ENCODE data around the gene COMMD9. TPM values are rescaled to one million over a fixed set of nuclear protein-coding genes. Genes with fewer than 3 reads are reported as not detected.

The COMMD9 gene
- polyA plus RNA-seq, 1 donor: 57.4 TPM

GRCh38 chr11:36317992-36318391 lies 28.8 kb upstream of the COMMD9 start:
- Histone ChIP-seq H3K4me3 (ENCODE audit: low read length) (no peak overlapping the region), H3K9me3 (ENCODE audit: control insufficient read depth, low read depth, low read length) (no peaks in the 10 kb centered on the region), H3K36me3 (ENCODE audit: control insufficient read depth, insufficient read depth, low read length) (no peaks in the 10 kb centered on the region), H3K27me3 (ENCODE audit: control insufficient read depth, insufficient read depth, low read length) (no peaks in the 10 kb centered on the region), H3K4me1 (ENCODE audit: control insufficient read depth, insufficient read depth, low read length) (peaks cover 16% of the 10 kb centered on the region), H3K27ac (ENCODE audit: low read length) (no peak overlapping the region)
- WGBS (ENCODE audit: insufficient coverage, low lambda C conversion rate): 40% methylated on average over 1 of the region's 2 CpGs
- no peak for DNase-seq

- WGBS (ENCODE audit: insufficient coverage, low lambda C conversion rate): no CpG with 5 or more reads among the region's 3 CpGs
- DNase-seq: no peak
- Histone ChIP-seq H3K27me3 (ENCODE audit: control insufficient read depth, insufficient read depth, low read length) (no peaks in the 10 kb centered on the region), H3K36me3 (ENCODE audit: control insufficient read depth, insufficient read depth, low read length) (no peaks in the 10 kb centered on the region), H3K4me1 (ENCODE audit: control insufficient read depth, insufficient read depth, low read length) (peaks cover 25% of the 10 kb centered on the region), H3K27ac (ENCODE audit: low read length) (no peak overlapping the region), H3K9me3 (ENCODE audit: control insufficient read depth, low read depth, low read length) (no peaks in the 10 kb centered on the region), H3K4me3 (ENCODE audit: low read length) (no peak overlapping the region)
These were observed 26.8 kb upstream of the COMMD9 start for GRCh38 chr11:36316049-36316448.

GRCh38 chr11:36314434-36314767 lies 25.2 kb upstream of the COMMD9 start:
- Histone ChIP-seq H3K36me3 (ENCODE audit: control insufficient read depth, insufficient read depth, low read length) (no peaks in the 10 kb centered on the region), H3K9me3 (ENCODE audit: control insufficient read depth, low read depth, low read length) (no peaks in the 10 kb centered on the region), H3K27me3 (ENCODE audit: control insufficient read depth, insufficient read depth, low read length) (no peaks in the 10 kb centered on the region), H3K4me3 (ENCODE audit: low read length) (no peak overlapping the region), H3K4me1 (ENCODE audit: control insufficient read depth, insufficient read depth, low read length) (peaks cover 25% of the 10 kb centered on the region), H3K27ac (ENCODE audit: low read length) (no peak overlapping the region)
- DNase-seq: no peak
- WGBS (ENCODE audit: insufficient coverage, low lambda C conversion rate): no CpG with 5 or more reads among the region's 6 CpGs

GRCh38 chr11:36313750-36314433 lies 24.7 kb upstream of the COMMD9 start:
- 29% methylated on average over 2 of the region's 3 CpGs for WGBS (ENCODE audit: insufficient coverage, low lambda C conversion rate)
- H3K4me3 ChIP-seq (ENCODE audit: low read length): no peak overlapping the region
- peak overlapping the region; percentile 27 for H3K27ac ChIP-seq (ENCODE audit: low read length)
- no peaks in the 10 kb centered on the region for H3K36me3 ChIP-seq (ENCODE audit: control insufficient read depth, insufficient read depth, low read length)
- no peaks in the 10 kb centered on the region for H3K9me3 ChIP-seq (ENCODE audit: control insufficient read depth, low read depth, low read length)
- no peaks in the 10 kb centered on the region for H3K27me3 ChIP-seq (ENCODE audit: control insufficient read depth, insufficient read depth, low read length)
- no peak for DNase-seq
- peaks cover 25% of the 10 kb centered on the region for H3K4me1 ChIP-seq (ENCODE audit: control insufficient read depth, insufficient read depth, low read length)

- no CpG with 5 or more reads among the region's 6 CpGs for WGBS (ENCODE audit: insufficient coverage, low lambda C conversion rate)
- no peaks in the 10 kb centered on the region for H3K36me3 ChIP-seq (ENCODE audit: control insufficient read depth, insufficient read depth, low read length)
- H3K4me1 ChIP-seq (ENCODE audit: control insufficient read depth, insufficient read depth, low read length): peaks cover 25% of the 10 kb centered on the region
- DNase-seq: peak; percentile 62 to 79
- H3K27ac ChIP-seq (ENCODE audit: low read length): peak overlapping the region; percentile 44
- H3K27me3 ChIP-seq (ENCODE audit: control insufficient read depth, insufficient read depth, low read length): no peaks in the 10 kb centered on the region
- H3K9me3 ChIP-seq (ENCODE audit: control insufficient read depth, low read depth, low read length): no peaks in the 10 kb centered on the region
- H3K4me3 ChIP-seq (ENCODE audit: low read length): no peak overlapping the region
These were observed 23.6 kb upstream of the COMMD9 start for GRCh38 chr11:36312611-36313472.

- Histone ChIP-seq H3K27me3 (ENCODE audit: control insufficient read depth, insufficient read depth, low read length) (no peaks in the 10 kb centered on the region), H3K36me3 (ENCODE audit: control insufficient read depth, insufficient read depth, low read length) (no peaks in the 10 kb centered on the region), H3K4me1 (ENCODE audit: control insufficient read depth, insufficient read depth, low read length) (peaks cover 25% of the 10 kb centered on the region), H3K27ac (ENCODE audit: low read length) (peak overlapping the region; percentile 44), H3K9me3 (ENCODE audit: control insufficient read depth, low read depth, low read length) (no peaks in the 10 kb centered on the region), H3K4me3 (ENCODE audit: low read length) (no peak overlapping the region)
- DNase-seq: no peak
- 100% methylated on average over 1 of the region's 4 CpGs for WGBS (ENCODE audit: insufficient coverage, low lambda C conversion rate)
These were observed 22.8 kb upstream of the COMMD9 start for GRCh38 chr11:36311926-36312595.

- Histone ChIP-seq H3K4me1 (ENCODE audit: control insufficient read depth, insufficient read depth, low read length) (peaks cover 25% of the 10 kb centered on the region), H3K36me3 (ENCODE audit: control insufficient read depth, insufficient read depth, low read length) (no peaks in the 10 kb centered on the region), H3K27me3 (ENCODE audit: control insufficient read depth, insufficient read depth, low read length) (no peaks in the 10 kb centered on the region), H3K4me3 (ENCODE audit: low read length) (no peak overlapping the region), H3K27ac (ENCODE audit: low read length) (no peak overlapping the region), H3K9me3 (ENCODE audit: control insufficient read depth, low read depth, low read length) (no peaks in the 10 kb centered on the region)
- no peak for DNase-seq
- WGBS (ENCODE audit: insufficient coverage, low lambda C conversion rate): 94% methylated on average over 3 of the region's 4 CpGs
These were observed 20.6 kb upstream of the COMMD9 start for GRCh38 chr11:36309779-36310178.

- H3K4me3 ChIP-seq (ENCODE audit: low read length): no peak overlapping the region
- no peaks in the 10 kb centered on the region for H3K9me3 ChIP-seq (ENCODE audit: control insufficient read depth, low read depth, low read length)
- H3K4me1 ChIP-seq (ENCODE audit: control insufficient read depth, insufficient read depth, low read length): peaks cover 14% of the 10 kb centered on the region
- H3K27ac ChIP-seq (ENCODE audit: low read length): no peak overlapping the region
- DNase-seq: no peak
- no peaks in the 10 kb centered on the region for H3K27me3 ChIP-seq (ENCODE audit: control insufficient read depth, insufficient read depth, low read length)
- WGBS (ENCODE audit: insufficient coverage, low lambda C conversion rate): no CpG with 5 or more reads among the region's 1 CpG
- H3K36me3 ChIP-seq (ENCODE audit: control insufficient read depth, insufficient read depth, low read length): no peaks in the 10 kb centered on the region
These were observed 19.4 kb upstream of the COMMD9 start for GRCh38 chr11:36308577-36308976.

- Histone ChIP-seq H3K27me3 (ENCODE audit: control insufficient read depth, insufficient read depth, low read length) (no peaks in the 10 kb centered on the region), H3K9me3 (ENCODE audit: control insufficient read depth, low read depth, low read length) (no peaks in the 10 kb centered on the region), H3K4me3 (ENCODE audit: low read length) (no peak overlapping the region), H3K27ac (ENCODE audit: low read length) (no peak overlapping the region), H3K4me1 (ENCODE audit: control insufficient read depth, insufficient read depth, low read length) (no peaks in the 10 kb centered on the region), H3K36me3 (ENCODE audit: control insufficient read depth, insufficient read depth, low read length) (no peaks in the 10 kb centered on the region)
- DNase-seq: peak in 1 of 2 donors; percentile 50
- WGBS (ENCODE audit: insufficient coverage, low lambda C conversion rate): 100% methylated on average over 1 of the region's 3 CpGs
These were observed 17.7 kb upstream of the COMMD9 start for GRCh38 chr11:36306888-36307287.

- 17% methylated on average over 1 of the region's 1 CpG for WGBS (ENCODE audit: insufficient coverage, low lambda C conversion rate)
- Histone ChIP-seq H3K27ac (ENCODE audit: low read length) (no peak overlapping the region), H3K27me3 (ENCODE audit: control insufficient read depth, insufficient read depth, low read length) (no peaks in the 10 kb centered on the region), H3K36me3 (ENCODE audit: control insufficient read depth, insufficient read depth, low read length) (no peaks in the 10 kb centered on the region), H3K4me1 (ENCODE audit: control insufficient read depth, insufficient read depth, low read length) (no peaks in the 10 kb centered on the region), H3K4me3 (ENCODE audit: low read length) (no peak overlapping the region), H3K9me3 (ENCODE audit: control insufficient read depth, low read depth, low read length) (no peaks in the 10 kb centered on the region)
- DNase-seq: no peak
These were observed 15.8 kb upstream of the COMMD9 start for GRCh38 chr11:36305047-36305446.

Measured in large intestine (tissue), 3 donors.